ENCODE data around the gene JAM3. TPM values are rescaled to one million over a fixed set of nuclear protein-coding genes. Genes with fewer than 3 reads are reported as not detected.

The JAM3 gene
- total RNA-seq, 2 experiments from 2014 or later, result 24.9 to 26.8 TPM

DNA sequence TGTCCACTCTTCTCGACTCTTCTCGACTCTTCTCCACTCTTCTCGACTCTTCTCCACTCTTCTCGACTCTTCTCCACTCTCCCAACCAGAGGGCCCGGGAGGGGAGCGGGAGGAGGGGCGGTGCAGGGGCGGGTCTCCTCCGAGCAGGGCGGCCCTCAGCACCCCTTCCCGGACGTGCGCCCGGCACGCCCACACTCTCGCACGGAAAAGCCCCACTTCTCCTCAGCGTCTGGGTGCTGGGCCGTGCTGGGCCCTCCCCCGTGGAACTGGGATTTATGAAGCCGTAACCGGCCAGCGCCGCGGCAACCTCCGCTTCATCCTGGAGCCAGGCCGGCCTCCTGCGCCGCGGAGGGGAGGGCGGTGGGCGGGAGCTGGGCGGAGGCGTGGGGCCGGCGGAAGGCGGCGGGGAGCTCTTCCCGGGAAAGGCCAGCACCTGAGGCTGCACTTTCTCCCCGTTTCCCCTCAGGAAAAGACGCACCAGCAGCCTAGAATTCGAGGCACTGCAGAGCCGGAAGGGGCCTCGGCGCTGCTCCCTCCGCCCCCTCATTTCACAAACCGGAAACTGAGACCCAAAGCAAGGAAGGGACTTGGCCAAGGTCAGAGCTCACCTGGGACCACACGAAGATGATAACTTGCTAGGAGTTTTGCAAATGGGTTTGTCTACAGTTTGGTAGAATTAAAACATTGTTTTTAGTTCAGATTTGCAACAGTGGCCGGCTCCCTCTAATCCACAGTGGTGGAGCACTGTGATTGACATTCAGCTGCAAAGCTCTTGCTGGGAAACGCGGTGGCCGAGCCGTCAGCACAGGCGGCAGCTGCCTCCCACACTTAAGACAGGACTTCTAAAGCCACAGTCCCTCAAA lies 31.6 kb upstream of the JAM3 start:
- Mint-ChIP-seq H3K36me3 (ENCODE audit: low read depth) (peaks cover 3% of the 10 kb centered on the region), H3K4me3 (peak overlapping the region; percentile 77), H3K27me3 (no peaks in the 10 kb centered on the region), H3K27ac (peak overlapping the region; percentile 85), H3K4me1 (ENCODE audit: low read depth) (peaks cover 49% of the 10 kb centered on the region), H3K9me3 (no peaks in the 10 kb centered on the region)
- ChIA-PET CTCF (interaction anchor here (0.8 to 1.5 kb wide), 6 partner anchors 8 to 109 kb away, joined by 3 to 8 read pairs (median 4); no protein-coding TSS in a partner anchor), POLR2A (interaction anchor here (2.7 kb wide), 1 partner anchor 10 kb away, joined by 11 read pairs; no protein-coding TSS in a partner anchor)
- TF ChIP-seq CTCF (IDR thresholded peaks at IDR 0.05), result no peak
- intact Hi-C loops (cut with micrococcal nuclease), result loop anchor here (5.0 kb wide), 1 partner anchor 110 kb away; no protein-coding TSS in a partner anchor
- ATAC-seq (peak; percentile 32), DNase-seq (peak; percentile 69)

GRCh38 chr11:134038897-134039470 lies 29.9 kb upstream of the JAM3 start:
- H3K27ac Mint-ChIP-seq, result no peak overlapping the region
- ChIA-PET POLR2A (interaction anchor here (1.0 kb wide), 1 partner anchor 42 kb away, joined by 3 read pairs; no protein-coding TSS in a partner anchor), CTCF (interaction anchor here (1.0 to 2.8 kb wide), 4 partner anchors 11 to 111 kb away, joined by 3 to 15 read pairs (median 6); no protein-coding TSS in a partner anchor)
- no peaks in the 10 kb centered on the region for H3K27me3 Mint-ChIP-seq
- ATAC-seq (no peak), DNase-seq (no peak)
- H3K4me1 Mint-ChIP-seq (ENCODE audit: low read depth), result peaks cover 33% of the 10 kb centered on the region
- peaks cover 3% of the 10 kb centered on the region for H3K36me3 Mint-ChIP-seq (ENCODE audit: low read depth)
- intact Hi-C loops (cut with micrococcal nuclease), result loop anchor here (5.0 kb wide), 1 partner anchor 112 kb away; no protein-coding TSS in a partner anchor
- TF ChIP-seq CTCF (IDR thresholded peaks at IDR 0.05), result no peak
- H3K4me3 Mint-ChIP-seq, result no peak overlapping the region
- H3K9me3 Mint-ChIP-seq, result no peaks in the 10 kb centered on the region

- DNase-seq (no peak), ATAC-seq (no peak)
- H3K4me1 Mint-ChIP-seq (ENCODE audit: low read depth), result peaks cover 25% of the 10 kb centered on the region
- no peak overlapping the region for H3K4me3 Mint-ChIP-seq
- intact Hi-C loops (cut with micrococcal nuclease), result loop anchor here (5.0 kb wide), 1 partner anchor 113 kb away; no protein-coding TSS in a partner anchor
- H3K36me3 Mint-ChIP-seq (ENCODE audit: low read depth), result peaks cover 3% of the 10 kb centered on the region
- TF ChIP-seq CTCF (IDR thresholded peaks at IDR 0.05), result no peak
- H3K9me3 Mint-ChIP-seq, result no peaks in the 10 kb centered on the region
- ChIA-PET POLR2A (interaction anchor here (0.6 to 1.3 kb wide), 2 partner anchors 23 to 33 kb away, joined by 3 to 4 read pairs; no protein-coding TSS in a partner anchor), CTCF (interaction anchor here (0.9 to 2.8 kb wide), 6 partner anchors 9 to 112 kb away, joined by 3 to 15 read pairs (median 5); no protein-coding TSS in a partner anchor)
- no peaks in the 10 kb centered on the region for H3K27me3 Mint-ChIP-seq
- no peak overlapping the region for H3K27ac Mint-ChIP-seq
Measured at GRCh38 chr11:134039726-134040385, 29.0 kb upstream of the JAM3 start.

DNA sequence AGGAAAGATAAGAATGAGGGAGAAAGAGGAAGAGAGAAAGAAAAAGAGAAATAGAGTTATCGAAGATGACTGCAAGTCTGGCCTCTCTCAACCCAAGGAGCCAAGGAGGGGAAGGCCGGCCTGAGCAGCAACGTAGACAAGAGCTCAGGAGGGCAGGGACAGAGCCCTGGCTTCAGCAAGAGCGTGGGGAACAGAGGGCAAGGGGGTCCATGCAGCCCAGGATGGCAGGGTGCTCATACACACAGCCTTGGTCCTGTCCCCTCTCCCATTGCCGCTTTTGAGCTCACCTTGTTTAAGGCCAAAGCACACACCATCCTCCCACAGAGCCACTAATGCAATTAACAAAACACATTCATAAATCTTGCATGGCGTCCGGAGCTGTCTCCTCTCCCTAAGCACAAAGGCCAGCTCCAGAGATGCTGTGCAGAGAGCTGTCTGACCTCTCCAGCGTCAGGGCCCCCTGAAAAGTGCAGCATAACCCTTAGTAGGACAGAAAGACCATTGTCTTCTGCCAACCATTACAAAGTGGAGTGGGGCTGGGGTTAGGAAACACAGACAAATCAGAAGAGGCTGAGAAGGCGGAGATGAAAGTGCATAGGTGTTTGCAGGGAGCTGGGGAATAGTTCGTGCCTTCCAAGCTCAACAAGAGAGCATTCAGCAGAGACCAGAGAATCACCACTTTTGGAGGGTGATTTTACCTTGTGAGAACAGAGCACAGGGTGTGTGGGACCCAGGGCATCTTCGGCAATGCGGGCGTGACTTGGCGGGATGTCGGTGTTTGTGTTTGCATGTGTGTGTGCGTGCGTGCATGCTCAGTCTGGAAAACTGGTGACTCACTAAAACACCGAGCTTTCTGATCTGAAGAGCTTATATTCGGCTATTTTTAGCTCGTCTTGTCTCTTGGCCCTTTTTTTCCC lies 28.2 kb upstream of the JAM3 start:
- Mint-ChIP-seq H3K36me3 (ENCODE audit: low read depth) (peaks cover 1% of the 10 kb centered on the region), H3K27ac (no peak overlapping the region)

More for the DNA sequence above, 28.2 kb upstream of the JAM3 start:
- H3K9me3 Mint-ChIP-seq, result no peaks in the 10 kb centered on the region
- no peaks in the 10 kb centered on the region for H3K27me3 Mint-ChIP-seq
- ATAC-seq, result no peak
- TF ChIP-seq CTCF (IDR thresholded peaks at IDR 0.05), result no peak
- H3K4me1 Mint-ChIP-seq (ENCODE audit: low read depth), result peaks cover 17% of the 10 kb centered on the region
- no peak overlapping the region for H3K4me3 Mint-ChIP-seq
- CTCF ChIA-PET, result interaction anchor here (0.9 to 2.8 kb wide), 6 partner anchors 10 to 113 kb away, joined by 3 to 15 read pairs (median 7); no protein-coding TSS in a partner anchor
- DNase-seq, result no peak
- intact Hi-C loops (cut with micrococcal nuclease), result no loop called here
- POLR2A ChIA-PET, result interaction anchor here (0.6 to 1.3 kb wide), 3 partner anchors 16 to 32 kb away, joined by 3 to 5 read pairs (median 4); no protein-coding TSS in a partner anchor
